ENCODE results near the gene KLK6.

KLK6 gene

GRCh38 chr19:50921426-50922316 is 47.7 kb downstream of the KLK6 start:
- Histone ChIP-seq H3K9me3 (ENCODE audit: control insufficient read depth, insufficient read depth, low read length) (no peaks in the 10 kb centered on the region), H3K9ac (ENCODE audit: low read depth, low read length) (no peak overlapping the region), H3K36me3 (ENCODE audit: control insufficient read depth, insufficient read depth, low read length) (no peaks in the 10 kb centered on the region), H3K4me1 (ENCODE audit: control insufficient read depth, insufficient read depth, low read length) (peaks cover 8% of the 10 kb centered on the region), H3K4me3 (ENCODE audit: low read depth, low read length) (peak overlapping the region; percentile 35), H3K27me3 (ENCODE audit: control insufficient read depth, insufficient read depth, low read length) (peaks cover 21% of the 10 kb centered on the region)

DNA sequence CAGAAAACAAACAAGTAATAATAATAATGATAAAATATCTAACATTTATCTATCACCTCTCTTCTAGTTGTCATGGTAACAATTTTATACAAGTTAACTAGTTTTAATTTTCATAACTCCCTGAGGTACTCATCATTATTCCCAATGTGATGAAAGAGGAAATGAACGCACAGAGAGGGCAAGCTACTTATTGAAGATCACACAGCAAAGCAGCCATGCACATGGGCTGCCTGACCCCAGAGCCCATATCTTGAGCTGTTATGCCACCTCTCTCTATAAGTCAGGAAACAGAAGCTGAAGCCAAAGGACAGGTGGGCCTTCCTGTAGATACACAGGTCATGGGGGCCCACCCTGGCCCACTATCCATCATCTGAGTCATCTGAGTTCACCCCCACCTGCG is 53.3 kb downstream of the KLK6 start:
- no peaks in the 10 kb centered on the region for H3K4me1 ChIP-seq (ENCODE audit: control insufficient read depth, insufficient read depth, low read length)
- no peak overlapping the region for H3K4me3 ChIP-seq (ENCODE audit: low read depth, low read length)
- no peaks in the 10 kb centered on the region for H3K36me3 ChIP-seq (ENCODE audit: control insufficient read depth, insufficient read depth, low read length)
- no peak overlapping the region for H3K9ac ChIP-seq (ENCODE audit: low read depth, low read length)
- H3K27me3 ChIP-seq (ENCODE audit: control insufficient read depth, insufficient read depth, low read length): peaks cover 53% of the 10 kb centered on the region
- no peaks in the 10 kb centered on the region for H3K9me3 ChIP-seq (ENCODE audit: control insufficient read depth, insufficient read depth, low read length)

DNA sequence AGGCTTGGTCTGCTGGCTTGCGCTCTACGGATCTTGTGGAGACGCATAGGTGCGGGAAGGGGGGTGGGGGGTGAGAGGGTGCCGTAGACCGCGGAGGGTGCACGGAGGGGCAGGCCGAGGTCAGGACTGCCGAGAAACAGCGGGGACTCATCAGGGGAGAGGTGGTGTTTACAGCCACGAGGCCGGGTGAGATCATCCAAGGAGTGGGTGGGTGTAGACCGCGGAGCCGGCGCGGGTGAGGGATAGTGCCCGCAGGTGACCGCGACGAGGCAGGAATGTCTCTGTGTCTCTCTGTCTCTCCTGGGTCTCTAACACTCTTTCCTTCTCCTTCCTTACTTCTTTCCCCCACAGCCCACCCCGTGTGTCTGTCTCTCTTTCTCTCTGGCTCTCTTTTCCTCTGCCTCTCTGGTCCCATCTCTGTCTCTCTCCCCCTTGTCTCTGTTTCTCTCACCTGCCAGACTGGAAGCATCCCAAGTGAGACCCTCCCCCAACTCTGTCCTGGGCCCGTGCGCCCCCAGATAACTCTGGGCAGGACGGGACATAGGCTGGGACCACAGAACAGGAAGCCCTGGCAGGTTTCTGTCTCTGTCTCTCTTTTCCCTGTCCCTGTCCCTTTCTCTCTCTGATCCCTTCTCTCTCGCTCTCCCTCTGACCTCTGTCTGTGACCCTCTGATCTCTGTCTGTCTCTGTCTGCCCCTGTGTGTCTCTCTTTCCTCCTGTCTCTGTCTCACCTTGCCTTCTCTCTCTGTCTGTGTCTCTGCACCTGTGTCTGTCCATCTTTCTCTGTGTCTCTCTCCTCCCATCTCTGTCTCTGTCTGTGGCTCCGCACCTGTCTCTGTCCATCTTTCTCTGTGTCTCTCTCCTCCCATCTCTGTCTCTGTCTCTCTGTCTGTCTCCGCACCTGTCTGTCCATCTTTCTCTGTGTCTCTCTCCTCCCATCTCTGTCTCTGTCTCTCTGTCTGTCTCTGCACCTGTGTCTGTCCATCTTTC is 56.4 kb downstream of the KLK6 start:
- Histone ChIP-seq H3K36me3 (ENCODE audit: control insufficient read depth, insufficient read depth, low read length) (no peaks in the 10 kb centered on the region), H3K4me3 (ENCODE audit: low read depth, low read length) (peak overlapping the region; percentile 48), H3K9me3 (ENCODE audit: control insufficient read depth, insufficient read depth, low read length) (no peaks in the 10 kb centered on the region), H3K9ac (ENCODE audit: low read depth, low read length) (no peak overlapping the region), H3K4me1 (ENCODE audit: control insufficient read depth, insufficient read depth, low read length) (no peaks in the 10 kb centered on the region), H3K27me3 (ENCODE audit: control insufficient read depth, insufficient read depth, low read length) (peaks cover 62% of the 10 kb centered on the region)

DNA sequence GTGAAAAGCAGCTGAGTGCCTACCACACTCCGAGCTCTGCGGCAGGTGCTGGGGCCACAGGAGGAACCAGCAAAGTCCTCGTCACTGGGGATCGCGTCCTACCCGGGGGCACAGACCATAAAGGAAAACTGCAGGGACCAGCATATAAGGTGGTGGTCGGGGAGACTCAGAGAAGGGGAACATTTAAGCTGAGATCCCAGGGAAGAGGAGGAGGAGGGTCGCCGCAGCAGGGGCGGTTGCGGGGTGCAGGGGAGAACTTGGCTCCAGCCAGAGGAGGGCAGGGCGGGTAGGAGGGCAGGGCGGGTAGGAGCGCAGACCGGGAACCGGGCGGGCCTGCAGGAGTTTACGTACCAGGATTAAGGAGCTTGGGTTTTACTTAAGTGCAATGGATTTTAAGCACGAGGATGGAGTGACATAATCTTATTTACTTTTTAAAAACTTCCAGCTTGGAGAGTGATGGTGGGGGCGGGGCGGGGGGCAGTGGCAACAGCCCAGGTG is 57.2 kb downstream of the KLK6 start:
- Histone ChIP-seq H3K9me3 (ENCODE audit: control insufficient read depth, insufficient read depth, low read length) (no peaks in the 10 kb centered on the region), H3K36me3 (ENCODE audit: control insufficient read depth, insufficient read depth, low read length) (no peaks in the 10 kb centered on the region), H3K9ac (ENCODE audit: low read depth, low read length) (no peak overlapping the region), H3K4me1 (ENCODE audit: control insufficient read depth, insufficient read depth, low read length) (no peaks in the 10 kb centered on the region), H3K27me3 (ENCODE audit: control insufficient read depth, insufficient read depth, low read length) (peaks cover 65% of the 10 kb centered on the region), H3K4me3 (ENCODE audit: low read depth, low read length) (peak overlapping the region; percentile 48)

DNA sequence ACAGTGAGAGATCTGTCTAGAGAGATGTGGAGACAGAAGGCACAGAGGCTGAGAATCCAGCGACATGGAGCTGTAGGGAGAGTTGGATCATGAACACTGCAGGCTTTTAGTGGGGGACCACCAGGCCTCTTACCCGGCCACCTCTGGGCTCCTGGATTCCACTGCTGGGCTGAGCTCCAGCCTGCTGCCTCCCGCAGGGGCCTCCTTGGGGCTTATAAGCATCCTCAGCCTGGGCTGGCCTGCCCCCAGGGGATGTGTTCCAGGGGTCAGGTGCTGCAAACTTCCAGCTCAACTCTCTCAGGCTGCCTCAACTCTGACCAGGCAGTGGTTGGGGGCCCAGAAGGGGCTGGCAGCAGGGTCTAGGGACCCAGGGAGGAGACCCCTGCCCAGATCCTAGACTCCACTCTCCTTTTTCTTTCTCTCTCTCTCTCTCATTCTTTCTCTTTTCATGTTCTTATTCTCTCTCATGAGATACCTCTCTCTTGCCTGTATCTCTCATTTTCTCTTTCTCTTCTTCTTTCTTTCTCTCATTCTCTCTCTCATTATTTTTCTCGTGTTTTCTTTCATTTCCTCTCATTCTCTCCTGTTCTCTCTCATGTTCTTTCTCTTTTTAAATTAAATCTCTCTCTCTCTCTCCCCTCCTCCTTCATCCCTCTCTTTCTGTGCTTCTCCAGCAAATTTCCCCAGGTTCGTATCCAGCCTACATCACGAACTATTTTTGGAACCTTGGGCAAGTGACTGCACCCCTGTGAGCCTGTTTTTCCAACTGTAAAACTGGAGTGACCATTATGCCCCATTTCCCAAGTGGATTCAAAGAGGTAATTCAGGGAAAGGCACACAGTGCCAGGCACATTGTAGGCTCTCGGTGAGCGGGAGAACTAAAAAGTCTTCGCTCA is 57.9 kb downstream of the KLK6 start, which contains the start of gene KLK4:
Gene KLK4 (minus strand): TSS at position 190 of the 896 bp plus-strand sequence. CDS start 657 bp downstream, outside the sequence.
- H3K27me3 ChIP-seq (ENCODE audit: control insufficient read depth, insufficient read depth, low read length): peaks cover 67% of the 10 kb centered on the region
- H3K4me3 ChIP-seq (ENCODE audit: low read depth, low read length): peak within 1 kb of the TSS; percentile 43
- no peaks in the 10 kb centered on the region for H3K4me1 ChIP-seq (ENCODE audit: control insufficient read depth, insufficient read depth, low read length)
- no peak within 1 kb of the TSS for H3K9ac ChIP-seq (ENCODE audit: low read depth, low read length)
- no peaks in the 10 kb centered on the region for H3K9me3 ChIP-seq (ENCODE audit: control insufficient read depth, insufficient read depth, low read length)
- no peaks in the 10 kb centered on the region for H3K36me3 ChIP-seq (ENCODE audit: control insufficient read depth, insufficient read depth, low read length)

GRCh38 chr19:50910722-50911121 is 58.7 kb downstream of the KLK6 start:
- H3K9me3 ChIP-seq (ENCODE audit: control insufficient read depth, insufficient read depth, low read length): no peaks in the 10 kb centered on the region
- H3K27me3 ChIP-seq (ENCODE audit: control insufficient read depth, insufficient read depth, low read length): peaks cover 67% of the 10 kb centered on the region
- H3K4me3 ChIP-seq (ENCODE audit: low read depth, low read length): peak overlapping the region; percentile 43
- no peaks in the 10 kb centered on the region for H3K36me3 ChIP-seq (ENCODE audit: control insufficient read depth, insufficient read depth, low read length)
- H3K4me1 ChIP-seq (ENCODE audit: control insufficient read depth, insufficient read depth, low read length): no peaks in the 10 kb centered on the region
- no peak overlapping the region for H3K9ac ChIP-seq (ENCODE audit: low read depth, low read length)

DNA sequence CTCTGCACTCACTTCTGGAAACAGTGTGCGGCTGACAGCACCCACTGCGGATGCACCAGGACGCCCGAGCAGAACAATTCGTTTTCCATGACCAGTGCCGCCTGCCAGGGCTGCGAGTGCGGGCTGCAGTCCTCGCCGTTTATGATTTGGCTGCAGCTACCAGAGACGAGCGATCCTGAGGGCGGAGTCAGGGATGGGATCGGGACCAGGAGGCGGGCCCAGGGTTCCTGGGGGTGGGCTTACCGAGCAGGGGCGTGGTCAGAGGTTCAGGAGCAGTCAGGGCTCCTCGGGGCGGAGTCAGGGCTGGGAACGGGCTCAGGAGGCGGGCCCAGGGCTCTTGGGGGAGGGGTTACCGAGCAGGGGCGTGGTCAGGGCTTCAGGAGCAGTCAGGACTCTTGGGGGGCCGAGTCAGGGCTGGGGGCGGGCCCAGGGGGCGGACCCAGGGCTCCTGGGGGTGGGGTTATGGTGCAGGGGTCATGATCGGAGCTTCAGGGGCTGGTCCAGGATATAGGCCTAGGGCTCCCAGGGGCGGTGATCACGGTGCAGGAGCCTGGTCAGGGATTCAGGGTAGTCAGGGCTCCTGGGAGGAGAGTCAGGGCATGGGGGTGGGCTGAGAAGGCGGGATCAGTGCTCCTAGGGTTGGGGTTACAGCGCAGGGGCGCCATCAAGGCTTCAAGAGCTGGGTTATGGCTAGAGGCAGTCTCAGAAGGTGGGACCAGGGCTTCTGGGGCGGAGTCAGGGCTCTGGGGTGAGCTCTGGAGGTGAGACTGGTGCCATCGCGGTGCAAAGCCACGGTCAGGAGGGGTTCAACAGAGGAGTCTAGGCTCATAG is 59.9 kb downstream of the KLK6 start:
- H3K9me3 ChIP-seq (ENCODE audit: control insufficient read depth, insufficient read depth, low read length): no peaks in the 10 kb centered on the region
- H3K27me3 ChIP-seq (ENCODE audit: control insufficient read depth, insufficient read depth, low read length): peaks cover 60% of the 10 kb centered on the region
- no peaks in the 10 kb centered on the region for H3K4me1 ChIP-seq (ENCODE audit: control insufficient read depth, insufficient read depth, low read length)
- peak overlapping the region; percentile 63 for H3K4me3 ChIP-seq (ENCODE audit: low read depth, low read length)
- H3K9ac ChIP-seq (ENCODE audit: low read depth, low read length): no peak overlapping the region
- no peaks in the 10 kb centered on the region for H3K36me3 ChIP-seq (ENCODE audit: control insufficient read depth, insufficient read depth, low read length)

Data from iPS-15b (cell line).